GM21423 (cell line): ENCODE results near the gene EFHC1.

ENCODE experiments used
- ATAC-seq: cut with Tn5 transposase; IDR thresholded peaks from one replicate; pipeline ENCODE4 v1.9.1; 2021; ENCODE audit warnings: mild to moderate bottlenecking, moderate library complexity; ENCODE audit not compliant: unreplicated experiment

The EFHC1 gene

DNA sequence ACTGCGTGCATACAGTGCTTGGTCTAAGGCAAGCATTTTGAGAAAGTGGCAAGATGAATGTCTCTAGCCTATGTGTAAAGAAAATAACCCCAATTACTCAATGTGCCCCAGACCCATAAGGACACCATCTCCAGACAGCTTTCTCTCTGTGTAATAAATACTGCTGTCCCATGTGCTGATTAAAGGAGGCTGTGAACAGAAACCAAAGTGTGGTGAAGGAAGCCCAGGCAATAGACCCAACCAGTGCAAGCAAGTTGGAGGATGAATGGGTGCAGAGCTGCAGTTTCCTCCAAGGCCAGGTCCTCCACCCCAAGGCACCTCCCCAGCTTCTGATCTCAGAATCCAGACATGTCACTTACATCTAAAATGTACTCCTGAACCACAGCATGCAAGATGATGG is 96.1 kb downstream of the EFHC1 start:
- ATAC-seq, result no peak

DNA sequence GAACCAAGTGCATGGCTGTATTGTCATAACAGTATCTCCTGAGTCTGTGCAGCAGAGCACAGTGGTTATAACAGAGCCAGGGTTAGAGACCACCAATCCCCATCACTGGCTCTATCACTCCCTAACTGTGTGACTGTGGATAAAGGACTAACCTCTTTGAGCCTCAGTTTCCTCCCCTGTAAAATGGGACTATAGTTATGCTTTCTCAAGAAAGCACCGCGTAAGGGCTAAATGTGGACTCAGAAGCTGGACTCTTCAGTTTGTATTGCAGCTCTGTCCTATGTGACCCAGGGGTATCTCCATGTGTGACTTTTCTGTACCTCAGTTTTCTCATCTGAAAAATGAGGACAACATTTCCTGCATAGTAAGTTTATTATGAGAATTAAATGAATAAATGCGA is 96.8 kb downstream of the EFHC1 start:
- no peak for ATAC-seq

DNA sequence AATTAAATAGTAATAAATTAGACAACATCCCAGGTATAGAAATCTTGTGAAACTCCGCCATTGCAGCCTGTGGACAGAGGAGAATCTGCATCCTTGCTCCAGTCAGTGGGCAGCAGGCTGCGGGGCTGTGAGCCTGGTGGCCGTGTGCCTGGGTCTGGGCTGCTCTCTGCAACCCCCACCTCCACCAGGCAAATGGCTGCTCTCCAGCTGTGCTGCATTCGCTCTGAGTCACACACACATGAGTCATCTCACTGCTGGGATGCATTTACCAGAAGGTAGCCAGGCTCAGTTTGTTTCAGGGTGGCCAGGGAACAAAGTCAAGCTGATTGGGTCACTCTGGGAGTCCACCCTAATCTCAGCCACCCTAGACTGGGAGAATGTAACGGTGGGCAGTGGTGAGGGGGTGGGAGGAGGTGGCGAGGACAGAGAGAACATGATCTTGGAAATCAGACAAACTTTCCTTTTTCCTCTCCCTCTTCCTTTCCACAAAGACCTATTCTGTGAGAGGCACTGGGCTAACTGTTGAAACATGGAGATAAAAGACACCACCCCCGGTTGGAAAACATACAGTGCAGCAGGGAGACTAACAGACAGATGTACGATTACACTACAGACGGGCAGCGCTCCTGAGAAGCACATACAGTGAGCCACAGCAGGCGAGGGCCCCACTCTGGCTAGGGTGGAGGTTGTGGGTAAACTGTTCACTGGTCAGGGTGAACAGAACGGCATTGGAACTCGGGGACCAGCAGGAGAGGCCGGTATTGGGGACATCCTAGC is 97.5 kb downstream of the EFHC1 start:
- ATAC-seq, result peak; percentile 84

- no peak for ATAC-seq
These were observed 98.3 kb downstream of the EFHC1 start for GRCh38 chr6:52518279-52518945.

- ATAC-seq, result no peak
These were observed 99.5 kb downstream of the EFHC1 start for GRCh38 chr6:52519618-52520017.

DNA sequence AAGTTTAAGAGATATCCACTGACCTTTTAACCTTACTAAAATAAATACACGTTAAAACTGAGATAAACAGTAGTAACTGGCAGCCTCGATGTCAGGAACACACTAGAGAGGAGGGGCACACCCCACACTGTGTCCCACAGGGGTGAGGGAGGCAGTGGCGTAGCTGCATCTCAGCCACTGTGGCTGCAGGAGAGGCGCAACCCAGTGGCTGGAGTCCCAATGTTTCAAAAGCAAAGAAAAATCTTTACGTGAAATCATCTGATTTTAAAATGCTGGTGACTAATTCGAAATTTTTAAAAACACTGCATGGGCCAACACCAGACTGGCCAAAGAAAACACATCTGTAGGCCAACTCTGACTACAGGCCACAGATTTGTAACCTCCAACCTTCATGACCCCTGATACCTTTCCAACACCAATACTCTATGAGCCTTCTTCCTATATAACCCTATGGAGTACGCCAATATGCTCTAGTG is 102.0 kb downstream of the EFHC1 start:
- no peak for ATAC-seq

DNA sequence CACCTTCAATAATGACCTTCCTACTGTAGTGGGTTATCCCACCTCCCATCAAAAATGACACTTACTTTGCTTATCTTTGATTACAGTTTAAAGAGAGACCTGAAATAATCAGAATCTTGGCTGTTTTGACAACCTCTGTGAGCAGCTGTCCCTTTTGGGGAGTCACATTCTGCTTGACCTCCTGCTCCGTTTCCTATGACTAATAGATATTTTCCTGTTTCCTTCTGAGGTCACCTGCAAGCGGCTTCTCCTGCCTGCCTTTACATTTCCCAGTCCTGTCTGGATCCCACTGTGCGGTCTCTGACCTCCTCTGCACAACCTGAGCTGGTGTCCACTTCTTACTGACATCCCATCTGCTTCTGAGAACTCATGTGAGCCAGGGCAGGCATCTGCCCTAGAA is 102.5 kb downstream of the EFHC1 start:
- no peak for ATAC-seq

DNA sequence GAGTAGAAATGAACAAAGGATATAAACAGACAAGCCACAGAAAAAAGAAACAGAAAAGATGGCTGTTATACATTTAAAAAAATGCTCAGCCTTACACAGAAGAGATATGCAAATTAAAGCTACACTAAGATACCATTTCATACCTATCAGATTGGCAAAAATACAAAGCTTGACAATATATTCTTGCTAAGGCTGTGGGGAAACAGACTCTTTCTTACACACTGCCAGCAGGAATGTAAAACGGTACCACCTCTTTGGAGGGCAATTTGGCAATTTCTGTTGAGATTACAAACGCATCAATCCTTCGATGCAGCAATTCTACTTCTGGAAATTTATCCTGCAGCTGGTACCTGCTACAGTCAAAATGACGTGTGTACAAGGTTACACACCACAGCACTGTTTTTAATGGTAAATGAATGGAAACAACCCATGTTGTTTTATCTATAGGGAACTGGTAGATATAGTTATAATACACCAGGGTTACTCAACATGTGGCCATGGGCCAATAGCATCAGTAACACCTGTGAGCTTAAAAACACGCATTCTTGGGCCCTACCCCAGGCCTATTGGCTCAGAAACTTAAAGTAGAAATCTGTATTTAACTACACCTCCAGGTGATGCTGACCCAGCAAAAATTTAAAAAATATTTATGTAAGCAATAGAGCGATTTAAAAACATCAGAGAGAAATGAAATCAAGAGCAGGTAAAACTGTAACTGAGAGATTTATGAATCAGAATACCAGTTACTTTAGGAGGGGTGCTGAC is 103.4 kb downstream of the EFHC1 start:
- no peak for ATAC-seq

GRCh38 chr6:52524918-52525317 is 104.8 kb downstream of the EFHC1 start:
- ATAC-seq, result no peak

GRCh38 chr6:52526634-52527033 is 106.5 kb downstream of the EFHC1 start:
- no peak for ATAC-seq

GRCh38 chr6:52527436-52527835 is 107.3 kb downstream of the EFHC1 start:
- ATAC-seq, result no peak

- no peak for ATAC-seq
These were observed 109.2 kb downstream of the EFHC1 start for GRCh38 chr6:52529311-52529710.

GRCh38 chr6:52530351-52530750 is 110.2 kb downstream of the EFHC1 start:
- no peak for ATAC-seq

DNA sequence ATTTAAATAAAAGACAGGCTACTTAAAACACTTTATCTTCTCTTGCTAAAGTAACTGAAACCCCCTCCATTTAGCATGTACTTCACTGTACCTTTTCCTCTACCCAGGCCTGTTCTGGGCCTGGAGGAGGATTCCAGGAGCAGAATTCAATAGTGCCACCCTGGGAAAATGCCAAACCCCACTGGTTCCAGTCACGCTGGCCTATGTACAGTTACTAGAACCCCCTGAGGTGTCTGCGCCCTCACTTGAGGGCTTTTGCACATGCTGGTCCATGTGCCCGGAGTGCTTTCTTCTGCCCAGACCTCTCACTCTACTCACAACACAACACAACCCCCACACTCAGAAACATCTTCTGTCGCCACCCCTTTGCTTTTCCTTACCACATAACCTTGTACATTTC is 111.3 kb downstream of the EFHC1 start:
- no peak for ATAC-seq

GRCh38 chr6:52531834-52532233 is 111.7 kb downstream of the EFHC1 start:
- no peak for ATAC-seq

DNA sequence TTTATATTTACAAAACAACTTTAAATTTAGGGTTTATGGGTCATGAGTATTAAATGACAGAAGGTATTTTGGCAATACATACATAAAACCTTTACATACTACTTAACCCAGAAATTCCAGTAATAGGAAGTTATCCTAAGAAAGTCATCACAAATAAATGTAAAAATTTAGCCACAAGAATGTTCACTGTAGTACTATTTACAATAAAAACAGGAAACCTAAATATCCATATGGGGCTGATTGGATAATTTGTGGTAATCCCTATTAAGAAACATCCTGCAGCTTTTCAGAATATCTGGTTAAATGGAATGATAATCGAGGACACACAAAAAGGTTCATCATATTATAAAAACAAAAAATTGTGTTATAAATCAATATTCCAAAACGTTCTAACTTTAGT is 112.3 kb downstream of the EFHC1 start:
- ATAC-seq, result no peak

- no peak for ATAC-seq
These were observed 113.3 kb downstream of the EFHC1 start for GRCh38 chr6:52533491-52533890.

DNA sequence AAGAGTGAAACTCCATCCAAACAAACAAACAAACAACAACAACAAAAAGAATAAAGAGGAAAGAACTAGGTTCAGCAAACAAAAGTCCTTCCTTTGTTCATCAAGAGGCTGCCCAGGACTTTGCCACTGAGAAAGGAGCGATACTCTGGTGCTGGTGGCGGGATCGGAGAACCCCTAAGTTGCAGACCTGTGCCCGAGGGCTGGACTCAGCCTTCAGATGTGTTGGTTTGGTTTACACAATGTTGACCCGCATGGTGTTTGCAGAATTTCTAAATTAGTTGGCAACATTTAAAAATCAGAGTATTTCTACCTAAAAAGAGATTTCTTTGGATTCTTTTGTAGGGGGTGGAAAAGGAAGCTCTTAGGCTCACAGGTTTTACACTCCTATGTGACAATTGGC is 114.2 kb downstream of the EFHC1 start:
- no peak for ATAC-seq

GRCh38 chr6:52534966-52535390 is 114.8 kb downstream of the EFHC1 start:
- ATAC-seq, result peak; percentile 39

GRCh38 chr6:52535711-52536423 is 115.7 kb downstream of the EFHC1 start:
- ATAC-seq, result no peak

GRCh38 chr6:52536424-52536916 is 116.3 kb downstream of the EFHC1 start:
- no peak for ATAC-seq
